GM12864 (cell line): ENCODE results near the gene USP3.

Experiments
- DNase-seq: peaks from one replicate; pipeline ENCODE4 v3.0.0-alpha.2; 2011; ENCODE audit warnings: low read depth
- H3K4me3 ChIP-seq: 2 replicates; pipeline ENCODE4 v1.5.1; 2011; ENCODE audit warnings: mild to moderate bottlenecking, low read depth, low read length, control low read depth
- CTCF ChIP-seq: IDR thresholded peaks from 2 replicates; pipeline ENCODE4 v1.5.1; 2011; ENCODE audit warnings: low read depth, mild to moderate bottlenecking, moderate library complexity, low read length, control low read depth, inconsistent platforms; ENCODE audit errors: missing control alignments

USP3 gene

DNA sequence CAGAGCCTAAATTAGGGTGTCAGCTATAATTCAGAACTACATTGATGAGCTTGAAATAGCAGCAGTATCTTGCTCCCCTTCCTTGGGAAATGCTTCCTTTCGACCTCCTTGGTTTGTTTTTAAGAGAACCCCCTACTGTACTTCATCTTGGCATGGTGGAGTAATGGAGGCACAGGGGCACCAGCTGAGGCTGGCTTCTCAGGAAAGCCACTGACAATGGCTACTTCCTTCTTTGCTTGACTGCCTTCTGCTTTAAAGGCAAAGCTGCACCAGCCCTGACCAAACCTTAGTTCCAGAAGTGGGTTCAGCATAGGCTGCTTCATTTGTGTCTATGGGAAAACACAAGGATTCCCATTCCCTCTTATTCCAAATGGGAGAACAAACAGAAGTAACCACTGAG, 91.3 kb downstream of the USP3 start:
- no peak for DNase-seq
- H3K4me3 ChIP-seq: no peak overlapping the region
- TF ChIP-seq CTCF: no peak

GRCh38 chr15:63596676-63597037, 92.3 kb downstream of the USP3 start:
- no peak for DNase-seq
- TF ChIP-seq CTCF: no peak

GRCh38 chr15:63597038-63597790, 92.8 kb downstream of the USP3 start, which contains the start of gene FBXL22:
Gene FBXL22, plus strand, starts transcription at chr15:63597387. Its CDS starts 6 bp downstream, at chr15:63597393.
- no peak for TF ChIP-seq CTCF
- DNase-seq: no peak
- H3K4me3 ChIP-seq: no peak within 1 kb of the TSS

More at GRCh38 chr15:63596676-63597037, 92.3 kb downstream of the USP3 start:
- H3K4me3 ChIP-seq: no peak overlapping the region

- DNase-seq: no peak
- no peak for TF ChIP-seq CTCF
- H3K4me3 ChIP-seq: no peak overlapping the region
These were observed 93.4 kb downstream of the USP3 start for GRCh38 chr15:63597821-63598220.

GRCh38 chr15:63598473-63599400, 94.3 kb downstream of the USP3 start:
- H3K4me3 ChIP-seq: no peak overlapping the region; the same call in 1 of the 2 replicates
- no peak for DNase-seq
- no peak for TF ChIP-seq CTCF

- TF ChIP-seq CTCF: peak; percentile 61
- peak; percentile 49 for DNase-seq
- H3K4me3 ChIP-seq: peak overlapping the region; percentile 71
These were observed 95.1 kb downstream of the USP3 start for GRCh38 chr15:63599401-63600000.
